ENCODE measurements around the gene ADCY2.
"Not testable (repeated sequence)": the region's sequence is repeated elsewhere in the genome, so short reads cannot be mapped to it uniquely, and the experiment has no call there.

ADCY2 gene

GRCh38 chr5:7396713-7397454, 946 bp downstream of the ADCY2 start:
- DNase-seq: no peak

GRCh38 chr5:7397937-7398336, 2.0 kb downstream of the ADCY2 start:
- no peak for DNase-seq

- no peak for DNase-seq
These were observed 2.8 kb downstream of the ADCY2 start for GRCh38 chr5:7398596-7399280.

DNA sequence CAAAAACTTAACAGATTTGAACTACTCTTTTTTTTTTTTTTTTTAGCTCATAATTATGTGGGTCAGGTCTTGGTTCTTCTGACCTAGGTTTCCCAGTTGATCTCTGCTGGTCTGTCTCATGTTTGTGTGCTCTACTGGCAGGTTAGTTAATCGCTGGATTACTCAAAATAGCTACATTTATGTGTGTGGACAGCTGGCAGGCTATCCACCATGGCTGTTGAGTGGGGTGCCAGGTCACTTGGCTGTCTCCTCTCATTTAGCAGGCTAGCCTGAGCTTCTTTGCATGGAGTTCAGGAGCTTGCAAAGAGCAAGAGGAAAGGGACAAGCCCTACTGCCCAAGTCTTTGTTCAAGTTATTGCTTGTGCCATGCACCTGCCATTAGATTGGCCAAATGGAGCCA, 9.3 kb downstream of the ADCY2 start:
- DNase-seq: no peak

DNA sequence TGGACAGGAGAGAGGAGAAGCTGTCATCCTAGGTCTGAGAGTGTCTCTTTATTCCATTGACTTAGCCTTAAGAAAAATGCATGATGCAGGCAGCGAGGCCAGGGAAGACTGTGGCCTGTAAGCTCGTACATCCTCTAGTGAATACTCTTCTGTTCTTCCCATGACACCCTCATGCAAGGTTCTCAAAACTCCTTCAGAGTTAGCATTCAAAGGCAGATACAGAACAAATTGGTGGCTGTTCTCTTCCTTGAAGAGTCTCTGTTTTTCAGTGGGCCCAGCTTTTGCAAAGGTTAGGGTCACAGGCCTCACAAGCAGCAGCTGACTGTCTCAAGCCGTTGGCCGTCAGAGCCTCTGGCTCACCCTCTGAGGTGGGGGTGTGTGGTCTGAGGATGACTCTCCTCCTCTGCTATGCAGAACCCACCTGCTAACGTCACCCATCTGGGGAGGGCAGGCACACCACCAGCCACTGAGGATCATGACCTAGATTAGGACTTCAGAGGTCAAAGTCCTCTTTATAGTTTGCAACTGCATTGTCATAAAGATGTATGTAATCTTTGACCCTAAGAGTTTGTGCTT, 15.1 kb downstream of the ADCY2 start:
- DNase-seq: no peak

DNA sequence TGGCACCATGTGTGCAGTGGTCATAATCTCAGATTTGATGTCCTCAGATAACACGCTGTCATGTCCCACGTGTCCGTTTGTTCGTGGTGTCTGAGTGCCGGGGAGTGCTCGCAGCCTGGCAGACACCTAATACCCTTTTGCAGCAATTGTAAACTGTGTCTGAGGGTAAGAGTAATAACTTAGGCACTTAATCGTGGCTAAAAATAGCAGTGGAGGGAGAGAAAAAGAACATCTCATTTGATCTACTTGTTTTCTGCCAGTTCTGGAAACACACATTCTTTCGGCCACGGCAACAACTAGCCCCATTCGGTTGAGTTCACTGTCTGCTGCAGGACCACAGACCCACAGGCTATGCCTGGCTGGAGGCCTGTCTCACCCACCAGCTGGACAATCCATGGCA, 16.5 kb downstream of the ADCY2 start:
- DNase-seq: no peak

DNA sequence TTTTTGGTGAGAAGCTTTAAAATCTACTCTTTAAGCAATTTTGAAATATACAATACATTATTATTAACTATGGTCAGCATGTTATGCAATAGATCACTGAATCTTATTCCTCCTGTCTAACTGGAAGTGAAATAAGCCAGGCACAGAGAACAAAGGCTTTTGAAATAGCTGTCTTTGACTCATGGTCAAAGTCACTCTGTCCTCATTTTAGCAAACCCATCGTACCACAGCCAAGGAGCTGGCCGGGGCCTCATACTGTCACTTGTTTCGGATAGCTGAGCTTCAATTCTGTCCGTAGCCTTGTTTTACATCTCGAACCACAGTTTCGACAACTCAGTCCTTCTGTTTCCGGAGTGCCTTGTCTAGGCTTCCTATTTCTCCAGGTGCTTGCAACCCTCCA, 19.2 kb downstream of the ADCY2 start:
- DNase-seq: no peak

DNA sequence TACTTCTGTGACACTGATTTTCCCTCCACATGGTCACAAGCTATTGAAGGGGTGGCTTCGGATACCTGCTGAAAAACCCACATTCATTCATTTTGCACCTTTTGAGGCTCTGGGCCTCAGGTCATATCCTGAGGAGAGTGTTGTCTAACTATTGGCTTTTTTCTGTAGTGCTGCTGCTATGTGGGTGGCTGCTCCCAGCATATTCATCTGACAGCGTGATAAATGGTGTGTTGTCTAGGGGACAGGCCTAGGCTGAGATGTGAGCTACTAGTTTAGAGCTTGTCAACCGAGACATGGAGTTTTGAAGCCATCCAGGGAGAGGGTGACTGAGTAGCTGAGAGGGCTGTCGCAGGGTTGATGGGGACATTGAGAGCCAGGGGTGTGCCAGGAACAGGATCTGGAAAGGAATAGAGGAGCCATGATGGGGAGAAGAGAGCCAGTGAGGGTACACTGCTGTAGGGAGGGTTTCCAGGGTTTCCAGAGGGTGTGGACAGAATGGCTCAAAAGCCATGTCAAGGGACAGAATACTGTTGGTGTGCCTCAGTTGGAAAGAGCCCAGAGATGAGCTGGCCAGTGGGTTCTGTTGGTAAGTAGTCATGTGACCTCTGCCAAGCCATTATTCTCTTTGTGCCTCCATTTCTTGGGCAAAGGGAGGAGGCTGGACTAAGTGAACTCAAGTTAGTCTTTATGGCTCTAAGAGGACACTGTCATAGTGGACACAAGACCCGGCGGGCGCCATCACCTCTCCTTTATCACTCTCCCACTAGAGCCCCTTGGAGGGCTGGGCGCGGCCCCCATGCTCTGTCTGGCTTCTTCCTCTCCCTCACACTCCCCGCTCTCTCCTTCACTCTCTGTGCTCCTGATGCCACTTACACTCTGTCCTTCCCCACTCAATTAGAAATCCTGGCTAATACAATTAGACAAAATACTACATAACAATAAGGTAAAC, 19.9 kb downstream of the ADCY2 start:
- DNase-seq: no peak

DNA sequence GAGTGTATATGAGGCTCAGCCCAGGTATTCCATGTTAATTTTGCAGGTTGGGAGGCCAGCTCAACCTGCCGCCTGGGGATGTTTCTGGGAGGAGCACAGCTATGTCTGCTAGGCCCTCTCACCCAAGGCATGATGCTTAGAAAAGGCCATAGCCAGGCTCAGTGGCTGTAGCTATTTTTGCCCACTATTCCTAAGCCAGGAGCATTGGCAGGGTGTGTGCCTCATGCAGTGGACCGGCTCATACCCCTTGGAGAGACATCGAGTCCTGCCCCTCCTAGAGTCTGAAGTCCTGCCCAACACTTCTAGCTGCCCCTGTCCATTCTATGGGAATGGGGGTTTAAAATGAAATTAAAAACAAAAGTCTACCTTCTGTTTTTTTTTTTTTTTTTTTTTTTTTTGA, 22.3 kb downstream of the ADCY2 start:
- no peak for DNase-seq

DNA sequence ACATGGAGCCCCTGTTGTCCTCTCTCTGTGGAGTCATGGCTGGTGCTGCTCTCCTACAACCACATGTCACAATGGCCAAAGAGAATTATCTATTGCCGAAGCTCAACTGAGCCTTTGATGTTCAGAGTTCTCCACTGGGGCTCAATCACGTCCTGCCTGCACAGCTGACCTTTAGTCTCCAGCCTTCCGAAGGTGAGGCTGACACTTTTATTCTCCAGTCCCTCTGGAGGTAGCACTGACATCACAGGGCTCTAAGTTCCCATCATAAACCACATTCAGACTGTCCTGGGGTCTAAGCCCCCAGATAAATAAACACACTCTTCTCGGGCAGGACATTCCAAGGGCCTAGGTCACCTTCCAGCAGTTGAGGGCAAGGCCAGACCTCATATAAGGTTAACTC, 23.4 kb downstream of the ADCY2 start:
- DNase-seq: no peak

GRCh38 chr5:7419846-7420245, 23.9 kb downstream of the ADCY2 start:
- no peak for DNase-seq

DNA sequence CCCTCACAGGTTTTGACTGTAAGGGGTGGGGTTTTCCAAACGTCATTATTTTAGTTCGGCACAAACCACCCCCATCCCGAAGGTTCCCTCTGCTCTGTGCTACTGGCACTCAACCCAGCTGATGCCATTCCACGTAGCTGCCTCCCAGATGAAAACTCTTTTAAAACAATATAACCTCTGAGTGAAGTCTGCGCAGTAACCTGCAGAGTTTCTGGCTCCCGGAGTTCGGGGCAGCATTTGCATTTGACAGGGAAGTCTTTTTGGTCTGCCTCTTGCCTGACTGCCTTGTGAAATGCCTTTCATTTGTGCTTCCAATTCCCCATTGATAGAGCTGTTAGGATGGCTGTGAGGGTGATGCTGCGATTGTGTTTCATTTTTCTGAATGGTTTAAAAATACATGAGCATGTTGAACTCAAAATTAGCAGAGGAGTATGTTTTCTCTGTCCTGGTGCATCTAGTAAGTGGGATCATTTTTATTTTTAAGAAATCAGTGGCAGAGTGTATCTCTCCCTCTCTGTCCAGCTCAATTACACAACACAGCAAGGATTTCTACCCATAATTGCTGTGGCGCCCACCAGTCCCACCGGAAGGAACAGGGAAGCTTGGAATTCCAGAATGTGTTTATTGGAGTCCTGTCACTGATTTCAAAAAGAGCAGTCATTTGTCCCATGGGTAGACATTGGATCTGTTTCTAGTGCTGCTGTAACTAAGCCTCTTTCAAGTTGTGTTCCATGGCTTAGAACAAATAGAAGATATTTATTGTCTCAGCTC, 24.8 kb downstream of the ADCY2 start:
- DNase-seq: no peak

DNA sequence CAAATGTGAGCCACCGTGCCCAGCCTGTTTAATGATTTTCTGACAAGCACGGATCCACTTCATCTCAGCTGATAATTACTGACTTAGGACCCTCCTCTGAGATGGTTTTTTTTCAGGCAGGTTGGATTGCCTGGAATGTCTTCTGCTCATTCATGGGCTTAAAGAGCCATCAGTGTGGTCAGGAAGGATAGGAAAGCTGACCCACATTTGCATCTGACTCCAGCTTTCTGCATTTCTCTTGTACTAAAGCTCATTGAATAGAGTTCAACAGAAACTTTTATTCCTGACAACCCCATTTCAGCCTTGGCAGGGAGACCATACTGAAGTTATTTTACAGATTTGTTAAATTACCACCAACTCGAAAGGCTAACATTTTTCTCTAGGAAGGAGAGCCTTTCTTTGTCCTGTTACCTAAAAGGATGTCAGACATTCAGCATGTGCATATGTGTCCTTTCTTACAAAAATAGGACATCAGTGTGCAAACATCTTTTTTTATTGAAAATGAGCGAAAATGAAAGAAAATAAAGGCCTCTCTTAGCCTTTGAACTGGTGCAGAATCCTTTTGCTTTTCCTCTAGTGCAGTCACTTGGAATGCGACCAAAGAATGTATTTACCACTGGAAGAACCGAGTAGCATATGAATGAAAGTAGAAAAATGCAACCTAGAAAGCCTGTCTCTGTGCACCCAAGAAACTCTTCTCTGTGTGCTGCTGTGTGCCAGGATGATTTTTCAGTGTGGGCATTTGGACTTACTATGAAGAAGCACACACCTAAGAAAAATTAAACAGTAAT, 26.6 kb downstream of the ADCY2 start:
- DNase-seq: no peak

DNA sequence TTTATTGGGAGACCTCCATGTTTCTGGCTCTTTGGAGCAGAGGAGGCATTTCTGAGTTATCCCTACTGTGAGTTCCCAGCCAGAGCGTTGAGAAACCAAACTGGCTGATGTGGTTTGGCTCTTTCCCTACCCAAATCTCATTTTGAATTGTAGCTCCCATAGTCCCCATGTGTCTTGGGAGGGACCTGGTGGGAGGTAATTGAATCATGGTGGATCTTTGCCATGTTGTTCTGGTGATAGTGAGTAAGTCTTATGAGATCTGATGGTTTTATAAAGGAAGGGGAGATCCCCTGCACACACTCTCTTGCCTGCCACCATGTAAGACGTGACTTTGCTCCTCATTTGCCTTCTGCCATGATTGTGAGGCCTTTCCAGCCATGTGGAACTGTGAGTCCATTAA, 27.3 kb downstream of the ADCY2 start:
- not testable (repeated sequence) for DNase-seq

DNA sequence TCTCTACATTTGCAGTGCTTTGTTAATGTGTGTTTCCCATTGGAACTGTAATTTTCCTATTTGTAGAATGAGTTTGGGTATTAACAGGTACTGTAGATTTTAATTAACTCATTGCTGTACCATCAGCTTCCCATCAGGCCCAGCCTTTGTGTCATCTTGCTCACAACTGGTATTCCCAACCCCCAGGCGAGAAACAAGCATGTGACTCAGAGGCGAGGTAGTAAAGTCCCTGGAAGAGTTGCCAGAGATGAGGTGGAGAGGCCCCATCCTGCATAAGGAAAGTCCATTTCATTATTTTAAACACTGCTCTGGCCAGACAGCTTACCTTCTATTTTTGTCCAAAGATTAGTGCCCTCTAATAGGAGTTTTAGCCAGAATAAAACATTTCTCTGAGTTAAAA, 29.9 kb downstream of the ADCY2 start:
- no peak for DNase-seq

GRCh38 chr5:7426284-7426683, 30.3 kb downstream of the ADCY2 start:
- DNase-seq: no peak

GRCh38 chr5:7434914-7435313, 39.0 kb downstream of the ADCY2 start:
- DNase-seq: no peak

- DNase-seq: no peak
These were observed 39.6 kb downstream of the ADCY2 start for GRCh38 chr5:7435503-7435902.

- DNase-seq: no peak
These were observed 40.6 kb downstream of the ADCY2 start for GRCh38 chr5:7436521-7436920.

- DNase-seq: no peak
These were observed 41.9 kb downstream of the ADCY2 start for GRCh38 chr5:7437836-7438235.

GRCh38 chr5:7445068-7445467, 49.1 kb downstream of the ADCY2 start:
- no peak for DNase-seq

- DNase-seq: no peak
These were observed 49.9 kb downstream of the ADCY2 start for GRCh38 chr5:7445831-7446230.
